GM12892 (cell line): ENCODE measurements around the gene TMEM121B.

Experiments used
- POLR2A ChIP-seq: IDR thresholded peaks from 2 replicates; pipeline ENCODE4 v1.6.1; 2011; ENCODE audit warnings: low read depth, low read length, control low read depth
- POLR2AphosphoS5 ChIP-seq: IDR thresholded peaks from 2 replicates; pipeline ENCODE4 v1.6.1; 2011; ENCODE audit warnings: low read depth, low read length, control low read depth

DNA sequence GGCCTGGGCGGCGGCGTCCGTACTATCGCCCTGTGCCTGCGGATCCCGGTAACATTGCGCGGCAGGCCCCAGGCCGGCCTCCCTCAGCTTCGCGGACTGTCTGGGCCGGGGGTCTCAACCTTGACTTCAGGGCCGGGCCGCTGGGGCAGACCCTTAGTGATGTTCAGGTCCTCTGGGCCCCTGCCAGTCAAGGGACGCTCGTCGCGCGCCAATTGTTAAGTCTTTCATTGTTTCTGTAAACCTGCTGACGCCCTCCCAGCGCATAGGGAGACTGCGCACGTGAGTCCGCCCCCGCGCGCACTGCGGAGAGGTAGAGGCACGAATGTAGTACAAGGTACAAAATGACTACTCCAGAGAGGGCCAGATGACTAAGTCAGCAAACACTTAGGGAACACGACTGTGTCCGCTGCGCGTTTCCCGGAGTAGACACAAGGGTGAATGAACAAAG is 38.4 kb upstream of the TMEM121B start:
- TF ChIP-seq POLR2A: no peak
- no peak for TF ChIP-seq POLR2AphosphoS5
